HG03571 (cell line): ENCODE results near the gene NIM1K.
"Not testable (repeated sequence)": the region's sequence is repeated elsewhere in the genome, so short reads cannot be mapped to it uniquely, and the experiment has no call there.

ENCODE experiments used
- ATAC-seq: cut with Tn5 transposase; IDR thresholded peaks from one replicate; pipeline ENCODE4 v1.9.1; 2021; ENCODE audit not compliant: unreplicated experiment

Gene NIM1K

DNA sequence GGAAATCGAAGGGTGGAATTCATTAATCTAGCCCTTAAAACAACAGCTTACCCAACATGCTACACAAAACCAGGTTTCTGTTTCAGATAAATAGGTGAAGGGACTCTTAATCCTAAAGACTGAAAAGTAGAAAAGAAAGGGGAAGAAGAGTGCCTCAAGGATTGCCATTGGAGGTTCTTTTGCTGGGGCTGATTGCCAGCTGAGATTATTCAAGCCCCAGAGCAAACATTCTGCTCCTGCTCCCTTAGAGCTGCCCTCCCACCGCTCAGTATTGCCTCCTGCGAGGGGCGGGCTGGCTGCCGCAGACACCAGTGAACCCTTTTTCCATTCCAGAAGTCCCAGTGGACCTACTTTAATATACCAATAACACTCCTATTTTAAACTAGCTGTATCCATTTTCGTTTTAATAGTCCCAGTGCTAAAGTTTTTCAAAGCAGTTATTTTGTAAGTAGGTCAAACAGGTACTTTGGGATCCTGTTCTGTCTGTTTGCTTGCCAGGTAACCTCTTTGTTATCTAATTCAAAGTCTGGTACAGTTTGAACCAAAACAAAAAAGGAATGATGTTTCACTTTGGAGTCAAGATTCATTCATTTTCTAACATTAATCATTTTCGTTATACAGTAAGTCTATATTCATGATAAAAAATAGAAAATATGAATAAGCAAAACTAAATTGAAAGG, 82.5 kb downstream of the NIM1K start:
- no peak for ATAC-seq

DNA sequence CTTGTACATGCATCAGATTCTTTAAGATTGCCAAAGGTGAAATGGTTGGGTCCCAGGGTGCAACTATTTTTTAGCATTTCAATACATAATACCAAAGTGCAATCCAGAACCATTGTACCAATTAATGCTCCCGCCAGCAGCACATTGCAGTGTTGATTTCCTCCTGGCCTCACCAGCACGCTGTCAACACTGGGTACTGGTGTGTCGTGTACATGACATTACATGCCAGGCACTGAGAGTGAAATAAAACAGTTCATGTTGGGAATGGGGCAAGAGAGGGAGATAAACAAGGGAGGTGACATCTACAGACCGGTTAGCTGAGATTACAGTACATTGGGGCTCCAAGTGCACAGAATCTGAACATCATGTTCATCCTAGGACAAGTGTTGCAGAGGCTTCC, 83.4 kb downstream of the NIM1K start:
- no peak for ATAC-seq

GRCh38 chr5:43279548-43280274, 87.7 kb downstream of the NIM1K start:
- ATAC-seq = no peak

GRCh38 chr5:43281840-43282658, 90.0 kb downstream of the NIM1K start:
- ATAC-seq = no peak

- no peak for ATAC-seq
These were observed 94.6 kb downstream of the NIM1K start for GRCh38 chr5:43286623-43287022.

DNA sequence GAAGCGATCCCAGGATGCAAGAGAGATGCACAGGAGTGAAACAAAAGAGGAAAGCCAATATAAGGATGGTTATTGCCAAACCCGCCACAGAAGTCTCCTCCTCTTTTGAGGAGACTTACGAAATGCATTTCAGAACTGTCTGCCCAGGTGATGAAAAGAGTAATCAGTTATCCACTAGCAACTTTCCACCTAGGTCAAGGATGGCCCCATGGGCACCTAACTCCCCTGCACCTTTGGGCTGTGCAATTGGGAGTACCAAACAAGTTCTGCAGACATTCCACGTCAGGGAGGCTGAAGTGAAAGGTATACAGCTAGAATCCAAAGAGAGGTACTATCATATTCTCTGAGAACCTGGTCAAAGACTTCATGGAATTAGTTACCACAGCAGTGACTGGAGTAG, 95.5 kb downstream of the NIM1K start:
- no peak for ATAC-seq

DNA sequence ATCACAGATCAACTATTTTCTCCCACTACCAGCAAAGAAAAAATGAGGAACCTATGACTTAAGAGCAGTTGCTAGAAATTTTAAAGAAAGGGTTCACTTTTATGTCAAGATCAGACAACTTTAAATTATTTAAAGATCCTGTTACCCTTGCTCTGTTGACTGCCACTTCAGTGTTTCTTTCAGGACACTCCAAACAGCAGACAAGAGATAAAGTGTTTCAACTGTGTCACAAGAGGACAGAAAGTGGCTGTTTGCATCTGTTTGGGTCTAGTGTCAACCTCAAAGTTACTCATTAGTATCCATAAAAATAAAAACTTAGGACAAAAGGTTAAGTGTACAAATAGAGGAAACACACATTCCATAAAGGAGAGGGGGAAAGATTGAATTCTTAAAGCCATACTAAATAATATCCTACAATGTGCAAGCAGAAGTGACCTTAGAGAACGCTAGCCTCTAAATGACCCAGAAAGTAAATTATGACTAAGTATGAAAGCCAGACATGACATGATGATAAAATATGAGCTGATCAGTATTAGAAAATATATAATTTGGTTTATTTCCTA, 96.3 kb downstream of the NIM1K start:
- ATAC-seq = no peak

DNA sequence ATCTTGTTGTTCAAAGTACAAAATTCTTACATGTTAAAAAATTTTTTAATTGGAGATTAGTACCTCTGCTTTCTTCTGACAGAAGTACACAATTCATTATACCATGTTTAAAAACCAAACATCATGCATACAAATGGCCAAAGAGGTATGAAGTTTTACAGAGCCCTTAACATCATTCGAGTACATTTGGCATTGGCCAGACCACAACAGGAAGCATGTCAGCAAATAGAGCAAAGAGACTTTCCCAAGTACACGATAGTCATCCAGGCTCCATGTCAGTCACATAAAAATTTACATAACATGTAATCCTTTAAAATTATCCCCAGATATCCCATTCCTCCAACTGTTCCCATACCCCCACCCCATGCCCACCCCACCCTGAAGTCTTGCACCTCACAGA, 98.7 kb downstream of the NIM1K start:
- no peak for ATAC-seq

DNA sequence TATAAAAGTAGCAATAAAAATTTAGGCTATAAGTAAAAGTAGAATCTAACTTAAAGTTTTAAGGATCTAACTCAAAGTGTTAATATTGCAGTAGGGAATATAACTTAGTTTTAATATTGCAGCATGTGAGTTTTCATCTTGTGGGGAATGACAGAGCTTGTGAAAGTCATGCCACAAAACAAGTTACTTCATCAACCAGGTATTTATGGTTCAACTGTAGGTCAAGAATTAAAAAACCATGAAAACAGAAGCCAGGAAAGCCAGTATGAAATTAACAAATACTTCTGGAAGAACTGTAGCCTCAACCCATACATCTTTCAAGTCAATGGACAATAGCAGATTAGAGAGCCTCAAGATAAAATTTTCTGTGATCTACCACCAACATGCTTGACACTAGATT, 102.2 kb downstream of the NIM1K start:
- no peak for ATAC-seq

DNA sequence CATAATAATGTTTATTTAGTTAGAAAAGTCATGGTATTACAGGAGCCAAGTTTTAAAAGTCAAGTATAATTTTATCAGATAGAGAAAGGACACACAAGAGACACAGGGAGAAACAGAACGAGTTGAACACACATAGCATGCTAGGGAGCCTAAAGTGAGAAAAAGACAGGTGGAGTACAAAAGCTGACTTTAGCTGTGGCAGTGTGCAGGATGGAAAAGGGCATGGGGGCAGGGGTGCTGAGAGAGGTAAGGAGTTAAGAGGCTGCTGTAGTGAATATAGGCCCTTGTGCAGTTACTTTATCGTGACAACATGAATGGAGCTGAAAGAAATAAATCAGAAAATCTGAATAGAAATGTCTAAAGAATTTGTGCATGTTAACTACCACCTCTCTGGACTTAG, 103.2 kb downstream of the NIM1K start:
- ATAC-seq = no peak

GRCh38 chr5:43296835-43297234, 104.8 kb downstream of the NIM1K start:
- ATAC-seq = no peak

DNA sequence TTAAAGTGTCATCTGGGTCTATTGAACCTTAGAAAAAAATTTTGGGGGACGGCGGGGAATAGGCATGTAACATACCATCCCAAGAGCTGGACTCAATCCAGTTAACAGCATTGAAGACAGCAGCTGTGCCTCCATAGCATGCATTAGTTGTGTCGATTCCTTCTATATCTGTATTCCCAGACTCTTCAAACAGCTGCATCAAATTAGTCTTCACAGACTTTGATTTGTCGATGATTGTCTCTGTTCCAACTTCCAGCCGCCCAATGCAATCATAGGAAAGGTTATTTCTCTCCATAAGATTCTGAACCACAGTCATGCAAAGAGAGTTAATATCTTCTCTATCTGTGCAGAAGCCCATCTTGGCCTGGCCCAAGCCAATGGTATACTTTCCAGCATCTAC, 106.4 kb downstream of the NIM1K start:
- no peak for ATAC-seq

DNA sequence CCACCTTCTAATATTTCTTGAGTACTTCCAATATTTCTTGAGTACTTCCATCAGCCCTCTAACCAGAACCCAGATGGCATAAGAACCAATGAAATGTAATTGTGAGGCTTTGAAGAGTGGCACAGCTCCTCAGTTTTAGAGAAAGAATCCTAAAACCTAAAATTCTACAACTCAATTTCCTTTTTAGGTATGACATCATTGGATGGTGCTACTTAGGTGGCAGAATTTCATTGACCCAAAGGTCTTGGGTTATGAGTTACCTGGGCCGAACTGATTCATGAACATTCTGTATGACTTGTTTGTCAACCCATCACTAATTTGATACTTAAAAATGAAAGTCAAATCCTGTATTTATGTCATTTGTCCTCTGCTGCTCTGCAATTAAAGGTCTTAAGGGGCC, 108.1 kb downstream of the NIM1K start:
- ATAC-seq = no peak

DNA sequence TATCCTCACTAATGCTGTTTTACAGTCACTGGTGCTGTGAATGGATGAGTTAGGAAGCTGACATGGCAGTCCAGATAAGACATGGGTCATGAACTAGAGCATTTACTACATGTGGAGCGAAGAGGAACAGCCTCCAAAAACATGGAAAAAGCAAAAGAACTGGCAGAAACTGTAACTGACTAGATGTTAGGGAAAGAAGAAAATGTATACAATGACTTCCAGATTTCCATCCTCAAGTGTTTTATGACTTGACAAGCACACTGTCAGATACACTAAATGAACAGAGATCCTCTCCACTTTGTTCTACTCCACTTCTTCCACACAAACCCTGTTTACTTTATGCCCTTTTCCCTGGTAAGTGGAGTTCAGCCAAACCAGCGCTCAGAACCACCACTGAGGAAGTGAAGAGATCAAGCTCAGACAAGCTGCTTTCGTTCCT, 109.6 kb downstream of the NIM1K start:
- no peak for ATAC-seq

DNA sequence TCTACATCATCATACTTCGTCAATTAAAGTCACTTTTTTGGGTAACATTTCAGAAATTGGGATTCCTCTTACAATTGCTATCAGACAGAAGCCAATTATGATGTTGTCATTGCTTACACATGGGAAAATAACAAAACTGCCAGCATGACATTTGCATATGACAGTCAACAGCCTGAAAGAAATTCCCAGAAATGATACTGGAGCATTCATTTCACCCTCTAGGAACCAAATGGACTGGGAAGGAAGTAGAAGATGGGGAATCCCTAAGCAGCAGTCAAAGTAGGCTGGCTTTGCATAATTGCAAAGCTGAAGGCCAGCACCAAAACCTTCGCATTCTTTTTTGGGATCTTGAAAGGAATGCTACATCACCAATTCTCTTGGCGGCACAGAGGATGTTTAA, 110.5 kb downstream of the NIM1K start:
- ATAC-seq = no peak

- ATAC-seq = no peak
These were observed 111.2 kb downstream of the NIM1K start for GRCh38 chr5:43303242-43303641.

- ATAC-seq = no peak
These were observed 112.5 kb downstream of the NIM1K start for GRCh38 chr5:43304525-43304924.

- ATAC-seq = peak; percentile 63
These were observed 114.0 kb downstream of the NIM1K start for GRCh38 chr5:43305948-43306565.

- ATAC-seq = not testable (repeated sequence)
These were observed 114.9 kb downstream of the NIM1K start for GRCh38 chr5:43306954-43307353.

- ATAC-seq = no peak
These were observed 117.1 kb downstream of the NIM1K start for GRCh38 chr5:43309122-43309521.

- no peak for ATAC-seq
These were observed 117.6 kb downstream of the NIM1K start for GRCh38 chr5:43309637-43310036.
